CD4-positive, alpha-beta T cell treated with Interleukin-17A for 4 hours (primary cell): ENCODE results near the gene DDX11.
"Not testable (repeated sequence)": the region's sequence is repeated elsewhere in the genome, so short reads cannot be mapped to it uniquely, and the experiment has no call there.

Experiments used
- DNase-seq: peaks from one replicate; pipeline ENCODE4 v3.0.0-alpha.2; 2020; ENCODE audit warnings: mixed read lengths

Gene DDX11

GRCh38 chr12:31073527-31074332, at the start of gene DDX11:
DDX11 (plus strand) TSS chr12:31073860; CDS start chr12:31078394, 4,534 bp downstream.
- DNase-seq = peak; percentile 95

- DNase-seq = no peak
Observed at GRCh38 chr12:31026202-31026601, 47.5 kb upstream of the DDX11 start.

GRCh38 chr12:31027006-31027405, 46.7 kb upstream of the DDX11 start:
- not testable (repeated sequence) for DNase-seq

GRCh38 chr12:31029468-31029867, 44.2 kb upstream of the DDX11 start:
- DNase-seq = no peak

GRCh38 chr12:31029916-31030562, 43.6 kb upstream of the DDX11 start:
- DNase-seq = no peak

- DNase-seq = no peak
Observed at GRCh38 chr12:31031951-31032335, 41.7 kb upstream of the DDX11 start.

- no peak for DNase-seq
Observed at GRCh38 chr12:31033146-31033545, 40.5 kb upstream of the DDX11 start.

- no peak for DNase-seq
Observed at GRCh38 chr12:31033681-31034080, 40.0 kb upstream of the DDX11 start.

- DNase-seq = no peak
Observed at GRCh38 chr12:31034372-31034771, 39.3 kb upstream of the DDX11 start.

GRCh38 chr12:31035226-31035625, 38.4 kb upstream of the DDX11 start:
- no peak for DNase-seq

GRCh38 chr12:31035967-31036665, 37.5 kb upstream of the DDX11 start:
- DNase-seq = no peak

GRCh38 chr12:31037028-31037427, 36.6 kb upstream of the DDX11 start:
- no peak for DNase-seq

- DNase-seq = no peak
Observed at GRCh38 chr12:31037931-31038330, 35.7 kb upstream of the DDX11 start.

GRCh38 chr12:31041033-31041564, 32.6 kb upstream of the DDX11 start:
- no peak for DNase-seq

- not testable (repeated sequence) for DNase-seq
Observed at GRCh38 chr12:31050143-31050542, 23.5 kb upstream of the DDX11 start.

- not testable (repeated sequence) for DNase-seq
Observed at GRCh38 chr12:31050548-31050947, 23.1 kb upstream of the DDX11 start.

GRCh38 chr12:31051692-31052091, 22.0 kb upstream of the DDX11 start:
- not testable (repeated sequence) for DNase-seq

GRCh38 chr12:31052121-31052520, 21.5 kb upstream of the DDX11 start:
- not testable (repeated sequence) for DNase-seq

GRCh38 chr12:31052666-31053439, 20.8 kb upstream of the DDX11 start:
- DNase-seq = not testable (repeated sequence)

GRCh38 chr12:31053944-31054343, 19.7 kb upstream of the DDX11 start:
- DNase-seq = not testable (repeated sequence)

GRCh38 chr12:31057671-31058070, 16.0 kb upstream of the DDX11 start:
- DNase-seq = no peak

- DNase-seq = not testable (repeated sequence)
Observed at GRCh38 chr12:31066196-31066595, 7.5 kb upstream of the DDX11 start.

GRCh38 chr12:31067656-31068055, 6.0 kb upstream of the DDX11 start:
- DNase-seq = not testable (repeated sequence)
